Skeletal muscle tissue (tissue), 2 donors: Measurements from ENCODE around the gene PSMA4. TPM values are rescaled to one million over a fixed set of nuclear protein-coding genes. Genes with fewer than 3 reads are reported as not detected.

Experiments
- small RNA-seq: library from RNA; depleted of rRNA; stranded (forward); fragments of <200 nt; gene quantifications from one replicate; pipeline ENCODE3, GENCODE V24; 2014
- total RNA-seq: library from RNA; depleted of rRNA; stranded (reverse); fragments of >200 nt; gene quantifications from one replicate; pipeline ENCODE4 v1.2.3, GENCODE V29; 2014

PSMA4 gene
- total RNA-seq, 1 donor from 2014 or later: 86.6 TPM

Small RNA genes lying within 50 kb of the gene (small RNA-seq; reads per million reads assigned to genes)
- not detected for gene AC067863.2

Other genes starting within 250 kb of the PSMA4 start
- gene SKIC8, start 240.8 kb upstream of the PSMA4 start, total RNA-seq: 56.9 TPM
- gene CRABP1, start 200.1 kb upstream of the PSMA4 start, total RNA-seq: 8.9 TPM
- 35.0 TPM for gene IREB2, start 102.2 kb upstream of the PSMA4 start, total RNA-seq
- gene HYKK, start 32.9 kb upstream of the PSMA4 start, total RNA-seq: 3.7 TPM
- gene CHRNA5, start 25.1 kb downstream of the PSMA4 start, total RNA-seq: 0.52 TPM
- not detected for gene CHRNA3, start 80.6 kb downstream of the PSMA4 start, total RNA-seq
- gene CHRNB4, start 100.8 kb downstream of the PSMA4 start, total RNA-seq: under 0.01 TPM